AG09319 (cell line): ENCODE measurements around the gene CELA3B.
"Not testable (repeated sequence)": the region's sequence is repeated elsewhere in the genome, so short reads cannot be mapped to it uniquely, and the experiment has no call there.

Experiments used
- DNase-seq: peaks from one replicate; pipeline ENCODE4 v3.0.0-alpha.2; 2010; ENCODE audit warnings: low read depth; ENCODE audit errors: extremely low read depth
- TF ChIP-seq, protein P1 (sequence below): IDR thresholded peaks from 2 replicates; pipeline ENCODE4 v1.5.1; 2011; ENCODE audit warnings: low read depth, mild to moderate bottlenecking, inconsistent platforms, low read length, moderate library complexity

CELA3B gene, protein sequence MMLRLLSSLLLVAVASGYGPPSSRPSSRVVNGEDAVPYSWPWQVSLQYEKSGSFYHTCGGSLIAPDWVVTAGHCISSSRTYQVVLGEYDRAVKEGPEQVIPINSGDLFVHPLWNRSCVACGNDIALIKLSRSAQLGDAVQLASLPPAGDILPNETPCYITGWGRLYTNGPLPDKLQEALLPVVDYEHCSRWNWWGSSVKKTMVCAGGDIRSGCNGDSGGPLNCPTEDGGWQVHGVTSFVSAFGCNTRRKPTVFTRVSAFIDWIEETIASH

GRCh38 chr1:21976703-21977239 is at the start of gene CELA3B:
TSS of gene CELA3B (plus strand) at chr1:21977022. CDS start at chr1:21977040, 18 bp downstream.
- not testable (repeated sequence) for DNase-seq

- DNase-seq, result no peak
- TF ChIP-seq, protein P1, sequence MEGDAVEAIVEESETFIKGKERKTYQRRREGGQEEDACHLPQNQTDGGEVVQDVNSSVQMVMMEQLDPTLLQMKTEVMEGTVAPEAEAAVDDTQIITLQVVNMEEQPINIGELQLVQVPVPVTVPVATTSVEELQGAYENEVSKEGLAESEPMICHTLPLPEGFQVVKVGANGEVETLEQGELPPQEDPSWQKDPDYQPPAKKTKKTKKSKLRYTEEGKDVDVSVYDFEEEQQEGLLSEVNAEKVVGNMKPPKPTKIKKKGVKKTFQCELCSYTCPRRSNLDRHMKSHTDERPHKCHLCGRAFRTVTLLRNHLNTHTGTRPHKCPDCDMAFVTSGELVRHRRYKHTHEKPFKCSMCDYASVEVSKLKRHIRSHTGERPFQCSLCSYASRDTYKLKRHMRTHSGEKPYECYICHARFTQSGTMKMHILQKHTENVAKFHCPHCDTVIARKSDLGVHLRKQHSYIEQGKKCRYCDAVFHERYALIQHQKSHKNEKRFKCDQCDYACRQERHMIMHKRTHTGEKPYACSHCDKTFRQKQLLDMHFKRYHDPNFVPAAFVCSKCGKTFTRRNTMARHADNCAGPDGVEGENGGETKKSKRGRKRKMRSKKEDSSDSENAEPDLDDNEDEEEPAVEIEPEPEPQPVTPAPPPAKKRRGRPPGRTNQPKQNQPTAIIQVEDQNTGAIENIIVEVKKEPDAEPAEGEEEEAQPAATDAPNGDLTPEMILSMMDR, result no peak
Measured at GRCh38 chr1:21927533-21928237, 49.1 kb upstream of the CELA3B start.

DNA sequence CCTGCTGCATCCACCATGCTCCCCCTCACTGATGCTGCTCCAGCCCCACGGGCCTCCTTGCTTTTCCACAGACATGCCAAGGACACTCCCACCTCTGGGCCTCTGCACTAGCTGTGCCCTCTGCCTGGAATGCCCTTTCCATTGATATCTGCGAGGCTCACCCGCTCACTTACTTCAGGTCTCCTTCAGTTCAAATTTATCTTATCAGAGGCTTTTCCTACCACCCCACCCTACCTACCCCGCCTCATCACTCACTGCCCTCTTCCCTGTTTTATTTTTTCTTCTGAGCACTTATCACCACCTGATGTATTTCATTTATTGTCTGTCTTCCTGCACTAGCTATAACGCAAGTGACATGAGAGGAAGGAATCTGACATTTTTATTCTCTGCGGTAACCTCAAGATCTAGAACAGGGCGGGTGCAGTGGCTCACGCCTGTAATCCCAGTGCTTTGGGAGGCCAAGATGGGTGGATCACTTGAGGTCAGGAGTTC is 46.7 kb upstream of the CELA3B start:
- TF ChIP-seq, protein P1, result no peak
- DNase-seq, result no peak

DNA sequence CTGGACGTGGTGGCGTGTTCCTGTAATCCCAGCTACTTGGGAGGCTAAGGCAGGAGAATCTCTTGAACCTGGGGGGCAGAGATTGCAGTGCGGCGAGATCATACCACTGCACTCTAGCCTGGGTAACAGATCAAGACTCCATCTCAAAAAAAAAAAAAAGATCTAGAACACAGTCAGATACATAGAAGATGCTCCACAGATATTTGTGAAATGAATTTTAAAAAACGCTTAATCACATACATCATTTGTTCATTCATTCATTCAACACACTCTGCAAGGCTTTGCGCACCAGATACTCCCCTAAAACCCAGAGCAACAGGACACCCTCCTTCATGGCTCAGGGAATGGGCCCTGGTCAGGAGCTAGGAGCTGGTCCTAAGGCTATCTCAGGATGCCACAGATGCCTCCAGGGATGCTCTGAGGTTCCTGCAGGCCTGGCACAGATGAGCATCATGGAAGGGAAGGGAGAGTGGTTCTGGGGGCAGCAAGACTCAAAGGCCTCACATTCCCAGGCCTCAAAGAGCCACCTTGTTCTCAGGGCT is 46.1 kb upstream of the CELA3B start:
- TF ChIP-seq, protein P1, result no peak
- DNase-seq, result no peak

DNA sequence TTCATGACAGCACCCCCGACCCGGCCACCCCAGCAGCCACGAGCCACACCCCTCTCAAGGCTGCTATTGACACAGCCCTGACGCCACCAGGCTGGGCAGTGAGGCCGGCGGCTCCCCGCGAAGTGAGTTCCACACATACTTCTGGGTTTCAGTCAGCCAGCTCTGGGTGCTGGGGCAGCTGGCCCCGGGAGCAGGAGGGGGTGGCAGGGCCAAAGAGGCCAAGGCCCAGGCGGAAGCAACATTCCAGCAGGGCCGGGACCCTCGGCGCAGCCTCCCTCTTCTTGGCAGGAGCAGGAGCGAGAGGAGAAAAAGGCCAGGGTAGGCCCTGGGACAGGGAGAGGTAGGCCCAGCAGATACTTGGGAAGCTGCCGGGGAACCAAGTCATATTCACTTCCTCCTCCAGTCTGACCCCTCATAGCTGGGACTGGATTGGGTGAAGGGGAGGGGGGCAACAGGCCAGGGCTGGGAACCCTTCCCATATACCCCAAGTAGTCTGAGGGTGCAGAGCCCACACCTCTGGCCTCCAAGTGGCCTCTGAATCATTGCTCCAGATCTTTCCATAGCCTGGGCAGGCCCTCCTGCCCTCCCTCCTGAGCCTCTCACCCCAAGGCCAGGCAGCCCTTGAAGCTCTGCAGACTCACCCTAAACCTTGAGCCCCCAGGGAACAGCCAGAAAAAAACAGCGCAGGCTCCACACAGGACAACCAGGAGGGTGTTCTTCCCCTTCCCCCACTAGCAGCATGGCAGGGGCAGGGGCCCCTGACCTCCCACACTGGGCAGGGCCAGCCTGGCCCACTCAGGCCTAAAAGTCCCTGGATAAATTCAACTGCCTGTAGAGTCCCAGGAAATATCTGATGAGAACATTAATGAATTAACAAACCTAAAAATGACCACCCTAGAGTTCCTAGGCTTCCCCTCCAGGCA is 45.4 kb upstream of the CELA3B start:
- no peak for DNase-seq
- TF ChIP-seq, protein P1, result no peak

GRCh38 chr1:21932127-21932526 is 44.7 kb upstream of the CELA3B start:
- peak; percentile 85 for DNase-seq
- TF ChIP-seq, protein P1, result no peak

DNA sequence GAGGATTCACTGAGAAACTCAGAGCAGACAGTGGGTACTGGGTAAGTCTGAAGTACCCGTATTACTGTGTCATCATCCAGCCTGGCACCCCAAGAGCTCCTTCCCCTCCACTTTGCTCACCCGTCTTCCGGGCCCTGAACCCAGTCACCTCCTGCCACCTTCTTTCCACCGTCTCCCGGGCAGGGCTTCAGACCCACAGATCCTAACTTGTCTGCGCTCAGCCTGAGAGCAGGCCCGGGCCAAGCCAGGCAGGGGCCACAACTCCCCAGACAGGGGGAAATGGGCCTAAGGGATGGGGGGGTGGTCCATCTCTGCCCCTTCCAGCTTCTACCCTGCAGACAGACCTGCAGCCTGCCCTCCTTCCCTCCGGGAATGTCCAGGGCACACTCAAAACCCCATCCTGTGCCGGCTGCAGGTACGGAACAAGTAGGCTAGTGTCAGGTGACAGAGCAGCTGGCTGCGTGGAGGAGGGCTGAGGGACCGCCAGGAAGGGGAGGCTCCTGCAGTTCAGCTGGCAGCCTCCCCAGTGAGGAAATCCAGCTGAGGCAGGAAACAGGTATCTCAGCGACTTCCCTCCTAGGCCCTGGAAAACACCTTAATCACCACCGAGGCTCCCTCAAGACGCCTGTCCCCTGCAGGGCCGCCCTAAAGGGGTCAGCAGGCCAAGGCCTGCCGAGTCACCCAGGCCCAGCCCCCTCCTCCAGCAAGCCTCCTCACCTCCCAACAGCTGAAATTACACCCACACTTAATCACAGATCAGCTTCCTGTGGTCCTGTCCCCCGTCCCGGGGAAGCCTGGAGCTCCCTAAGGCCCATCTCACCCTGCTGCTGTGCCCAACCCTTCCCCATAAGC is 43.2 kb upstream of the CELA3B start:
- no peak for DNase-seq
- TF ChIP-seq, protein P1, result no peak
